Retinal pigment epithelial cell (primary cell): ENCODE results near the gene OCA2.

Experiments
- DNase-seq: peaks from one replicate; pipeline ENCODE4 v3.0.0-alpha.2; 2010; ENCODE audit warnings: low read depth
- H3K4me3 ChIP-seq: 2 replicates; pipeline ENCODE4 v1.5.1; 2011; ENCODE audit warnings: mild to moderate bottlenecking, low read length, control low read depth, moderate library complexity
- CTCF ChIP-seq: conservative IDR thresholded peaks from 2 replicates; pipeline ENCODE4 v1.5.1; 2011; ENCODE audit warnings: low read depth, low read length, control low read depth, inconsistent platforms

The OCA2 gene

GRCh38 chr15:28085489-28086174 is 13.5 kb downstream of the OCA2 start:
- no peak overlapping the region for H3K4me3 ChIP-seq
- no peak for DNase-seq
- no peak for TF ChIP-seq CTCF

GRCh38 chr15:28084547-28084946 is 14.6 kb downstream of the OCA2 start:
- no peak for DNase-seq
- H3K4me3 ChIP-seq, result no peak overlapping the region
- no peak for TF ChIP-seq CTCF

GRCh38 chr15:28082891-28083684 is 16.0 kb downstream of the OCA2 start:
- no peak for TF ChIP-seq CTCF
- DNase-seq, result peak; percentile 22

GRCh38 chr15:28081594-28081993 is 17.5 kb downstream of the OCA2 start:
- TF ChIP-seq CTCF, result no peak
- no peak for DNase-seq
- H3K4me3 ChIP-seq, result no peak overlapping the region

More at GRCh38 chr15:28082891-28083684, 16.0 kb downstream of the OCA2 start:
- H3K4me3 ChIP-seq, result no peak overlapping the region

- TF ChIP-seq CTCF, result no peak
- H3K4me3 ChIP-seq, result no peak overlapping the region
- DNase-seq, result no peak
These were observed 18.7 kb downstream of the OCA2 start for GRCh38 chr15:28080386-28080785.

GRCh38 chr15:28079313-28079969 is 19.7 kb downstream of the OCA2 start:
- TF ChIP-seq CTCF, result no peak
- H3K4me3 ChIP-seq, result no peak overlapping the region
- no peak for DNase-seq
